ENCODE measurements around the gene ADAMTSL4. TPM values are rescaled to one million over a fixed set of nuclear protein-coding genes. Genes with fewer than 3 reads are reported as not detected.

ADAMTSL4 gene
- total RNA-seq, 1 experiment from 2014 or later: 9.5 TPM

- Histone ChIP-seq H3K27me3 (ENCODE audit: control insufficient read depth, insufficient read depth, low read length) (no peaks in the 10 kb centered on the region), H3K27ac (ENCODE audit: low read length) (no peak overlapping the region), H3K4me1 (ENCODE audit: control insufficient read depth, insufficient read depth, low read length) (peaks cover 25% of the 10 kb centered on the region), H3K36me3 (ENCODE audit: control insufficient read depth, insufficient read depth, low read length) (no peaks in the 10 kb centered on the region), H3K4me3 (ENCODE audit: low read depth in 2 of 2, low read length in 2 of 2) (no peak overlapping the region), H3K9me3 (ENCODE audit: control insufficient read depth, insufficient read depth, low read depth, low read length) (no peaks in the 10 kb centered on the region)
- in situ Hi-C loops (cut with HindIII; ENCODE audit: low pct_unique_long_range_greater_than_20kb, low sequenced_read_pairs): no loop called here
- POLR2A ChIA-PET: no interaction called here
- intact Hi-C loops (cut with micrococcal nuclease; ENCODE audit: unreplicated experiment): no loop called here
- DNase-seq (ENCODE audit: low read depth, low spot score): no peak
- CTCF ChIA-PET: no interaction called here
- BruUV-seq (replicated peaks): no TSS peak
- no peak for ATAC-seq
- TF ChIP-seq CTCF (IDR thresholded peaks at IDR 0.05) (no peak), TCF7L2 (IDR thresholded peaks at IDR 0.05; ENCODE audit: low read depth, low read length) (no peak)
These were observed 7.9 kb downstream of the ADAMTSL4 start for GRCh38 chr1:150557065-150557600.

- Histone ChIP-seq H3K4me3 (ENCODE audit: low read depth in 2 of 2, low read length in 2 of 2) (no peak overlapping the region), H3K4me1 (ENCODE audit: control insufficient read depth, insufficient read depth, low read length) (peaks cover 29% of the 10 kb centered on the region), H3K27ac (ENCODE audit: low read length) (no peak overlapping the region), H3K9me3 (ENCODE audit: control insufficient read depth, insufficient read depth, low read depth, low read length) (no peaks in the 10 kb centered on the region), H3K36me3 (ENCODE audit: control insufficient read depth, insufficient read depth, low read length) (no peaks in the 10 kb centered on the region), H3K27me3 (ENCODE audit: control insufficient read depth, insufficient read depth, low read length) (no peaks in the 10 kb centered on the region)
- no peak for DNase-seq (ENCODE audit: low read depth, low spot score)
- BruUV-seq (replicated peaks): no TSS peak
- no peak for ATAC-seq
- in situ Hi-C loops (cut with HindIII; ENCODE audit: low pct_unique_long_range_greater_than_20kb, low sequenced_read_pairs): no loop called here
- ChIA-PET POLR2A (no interaction called here), CTCF (no interaction called here)
- intact Hi-C loops (cut with micrococcal nuclease; ENCODE audit: unreplicated experiment): no loop called here
- TF ChIP-seq CTCF (IDR thresholded peaks at IDR 0.05): no peak
- no peak for TF ChIP-seq TCF7L2 (IDR thresholded peaks at IDR 0.05; ENCODE audit: low read depth, low read length)
- TF ChIP-seq SIN3A (IDR thresholded peaks at IDR 0.05; ENCODE audit: borderline replicate concordance, insufficient read depth, low read depth, low read length): no peak
- no peak for TF ChIP-seq POLR2AphosphoS5 (IDR thresholded peaks at IDR 0.05; ENCODE audit: low read depth, low read length)
- TF ChIP-seq REST (IDR thresholded peaks at IDR 0.05; ENCODE audit: insufficient read depth in 1 of 2, low read depth in 2 of 2, low read length in 1 of 2): no peak
These were observed 8.6 kb downstream of the ADAMTSL4 start for GRCh38 chr1:150557813-150558212.

Data from Panc1 (cell line).